NCI-H128 (cell line): Measurements from ENCODE around the gene TMEM255A.

Experiments used
- DNase-seq: peaks from one replicate; lab custom pipeline; 2025; ENCODE audit not compliant: unreplicated experiment; lab: John Stamatoyannopoulos, UW

The TMEM255A gene

DNA sequence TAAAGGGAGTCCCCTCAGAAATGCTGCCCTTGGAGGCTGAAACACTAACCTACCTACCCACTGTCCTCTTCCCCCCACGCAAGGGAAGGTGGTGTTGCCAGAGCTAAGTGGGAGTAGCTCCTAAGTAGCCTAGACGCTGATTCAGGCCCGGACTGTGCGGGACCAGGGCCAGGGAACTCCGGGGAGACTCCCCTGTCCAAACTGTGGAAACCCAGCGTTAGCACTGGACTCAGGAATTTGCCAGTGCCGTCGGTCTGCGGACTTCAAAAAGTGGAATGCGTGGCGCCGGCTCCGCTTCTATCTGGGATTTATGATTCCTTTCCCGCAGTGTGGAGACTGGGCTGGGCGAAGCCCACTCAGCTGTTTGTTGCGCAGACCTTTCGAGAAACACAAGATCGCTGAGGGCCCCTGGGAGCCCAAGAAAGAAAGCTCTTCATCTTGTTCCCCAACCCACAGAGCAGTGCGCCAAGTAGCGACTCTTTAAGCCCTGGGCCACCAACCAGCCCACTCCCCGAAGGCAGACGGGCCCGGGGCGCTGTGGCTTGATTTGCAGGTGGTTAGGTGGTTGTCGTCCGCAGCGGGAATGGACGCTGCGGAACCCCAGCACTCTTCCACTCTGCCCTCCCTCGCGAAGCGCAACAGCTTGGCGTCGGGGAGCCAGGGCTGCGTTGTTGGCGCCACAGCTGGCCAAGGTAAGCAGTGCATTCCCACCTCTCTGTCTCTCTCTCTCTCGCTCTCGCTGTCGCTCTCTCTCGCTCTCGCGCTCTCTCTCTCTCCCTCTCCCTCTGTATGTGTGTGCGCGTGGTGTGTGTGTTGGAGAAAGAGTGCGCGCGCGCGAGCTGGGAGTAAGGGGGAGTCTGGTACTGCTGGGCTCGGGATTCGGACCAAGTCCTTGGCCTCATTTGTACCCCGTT lies 2.0 kb downstream of the TMEM255A start:
- DNase-seq, result peak; percentile 34

- no peak for DNase-seq
These were observed 2.7 kb downstream of the TMEM255A start for GRCh38 chrX:120308558-120308957.

- no peak for DNase-seq
These were observed 4.6 kb downstream of the TMEM255A start for GRCh38 chrX:120306630-120307029.

DNA sequence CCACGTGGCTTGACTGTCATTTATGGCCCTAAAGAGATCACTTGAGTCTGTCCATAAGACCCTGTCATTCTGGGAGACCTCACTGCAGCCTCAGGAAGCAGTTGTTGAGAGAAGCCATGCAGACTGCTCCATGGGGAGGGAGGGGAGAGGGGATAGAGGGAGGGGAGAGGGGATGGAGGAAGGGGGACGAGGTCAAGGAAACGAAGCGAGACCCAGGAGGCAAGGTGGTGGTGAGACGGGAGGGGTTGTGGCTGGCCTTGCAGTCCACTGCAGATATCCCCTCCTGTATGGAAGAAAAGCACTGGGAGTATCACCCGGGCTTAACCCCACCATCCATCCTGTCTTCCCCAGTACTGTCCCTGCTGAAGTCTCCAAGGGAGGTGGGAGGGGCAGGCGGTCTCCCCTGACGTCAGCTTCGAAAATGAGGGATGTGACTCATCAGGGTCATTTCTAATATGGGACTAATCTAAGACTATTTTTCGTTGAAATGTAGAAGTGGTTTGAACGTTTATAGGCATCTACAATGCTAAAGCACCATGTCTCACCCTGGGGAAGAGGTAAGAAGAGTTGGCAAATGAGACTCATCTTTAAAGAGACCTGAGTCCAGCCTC lies 5.6 kb downstream of the TMEM255A start:
- DNase-seq, result no peak

DNA sequence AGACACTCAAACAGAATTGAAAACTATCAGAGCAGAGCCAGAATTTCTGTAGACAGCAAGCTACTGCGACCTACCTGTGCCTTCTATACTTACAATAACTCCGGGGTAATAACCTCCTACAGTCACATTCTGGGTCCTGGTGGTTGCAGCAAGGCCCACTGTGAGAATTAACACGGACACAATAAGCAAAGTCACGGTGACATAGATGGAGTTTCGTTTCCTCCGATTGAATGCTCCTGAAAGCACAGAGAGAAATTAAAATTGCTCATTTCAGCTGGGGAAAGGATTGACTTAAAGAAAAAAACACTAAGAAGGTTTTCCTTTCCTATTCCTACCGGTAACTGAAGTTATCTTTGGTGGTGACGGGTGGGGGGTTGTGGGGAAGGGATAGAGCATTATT lies 7.0 kb downstream of the TMEM255A start:
- DNase-seq, result no peak

- peak; percentile 0 for DNase-seq
These were observed 8.8 kb downstream of the TMEM255A start for GRCh38 chrX:120302434-120302833.

DNA sequence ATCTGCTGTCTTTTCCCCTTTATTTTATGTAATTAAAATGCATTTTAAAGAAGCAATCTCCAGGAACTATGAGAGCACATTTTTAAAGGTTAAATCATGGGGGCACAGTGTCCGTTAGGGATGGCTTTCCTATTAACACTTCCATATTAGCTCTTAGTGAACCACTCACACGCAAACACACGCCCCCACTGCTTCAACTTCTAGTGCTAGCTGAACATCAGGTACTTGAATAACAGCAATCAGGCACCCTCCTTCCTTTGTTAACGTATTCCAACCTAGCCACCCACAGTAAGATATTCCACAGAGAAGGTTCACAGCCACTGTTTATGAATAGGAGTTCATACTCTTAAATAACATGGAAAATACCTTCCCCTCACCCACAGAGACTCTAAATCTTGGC lies 9.3 kb downstream of the TMEM255A start:
- no peak for DNase-seq

DNA sequence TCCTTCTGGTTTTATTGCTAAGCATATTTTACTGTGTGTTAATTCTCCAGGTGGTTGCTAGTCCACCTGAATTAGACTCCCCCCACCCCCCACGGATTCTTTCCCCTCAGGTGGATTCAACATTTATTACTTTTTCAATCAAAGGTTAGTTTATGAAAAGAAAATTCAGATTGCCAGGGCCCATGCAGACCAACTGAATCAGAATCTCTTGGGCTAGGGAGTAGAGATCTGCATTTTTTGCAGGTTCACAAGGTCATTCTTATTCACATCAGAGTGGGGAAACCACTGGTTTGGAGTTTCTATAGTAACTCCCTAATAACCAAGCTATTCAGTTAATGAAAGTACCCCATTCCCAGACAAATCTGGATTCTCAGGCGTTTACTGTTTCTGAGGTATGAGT lies 9.8 kb downstream of the TMEM255A start:
- DNase-seq, result no peak

DNA sequence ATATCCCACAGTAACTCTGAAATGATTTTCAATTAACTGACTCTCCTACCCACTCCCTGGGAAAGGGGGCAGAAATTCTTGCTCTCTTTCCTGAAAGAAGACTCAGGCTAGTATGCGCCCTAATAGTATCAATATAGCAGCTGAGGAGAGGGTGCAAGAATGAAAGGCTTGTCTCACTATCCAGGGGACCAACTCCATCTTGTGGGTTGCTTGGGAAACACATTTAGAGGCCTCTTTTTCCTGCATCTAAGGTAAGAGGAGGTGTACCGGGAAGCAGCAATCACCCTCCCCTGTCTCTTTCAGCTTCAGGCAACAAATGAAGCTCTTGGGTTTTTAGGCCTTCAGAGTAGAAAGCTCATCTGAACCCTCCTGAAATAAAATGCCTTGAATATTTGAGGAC lies 11.3 kb downstream of the TMEM255A start:
- DNase-seq, result no peak

- DNase-seq, result no peak
These were observed 13.3 kb downstream of the TMEM255A start for GRCh38 chrX:120297923-120298322.

- DNase-seq, result no peak
These were observed 16.6 kb downstream of the TMEM255A start for GRCh38 chrX:120294651-120295050.

- no peak for DNase-seq
These were observed 18.2 kb downstream of the TMEM255A start for GRCh38 chrX:120293015-120293414.

- DNase-seq, result no peak
These were observed 20.1 kb downstream of the TMEM255A start for GRCh38 chrX:120291211-120291610.

DNA sequence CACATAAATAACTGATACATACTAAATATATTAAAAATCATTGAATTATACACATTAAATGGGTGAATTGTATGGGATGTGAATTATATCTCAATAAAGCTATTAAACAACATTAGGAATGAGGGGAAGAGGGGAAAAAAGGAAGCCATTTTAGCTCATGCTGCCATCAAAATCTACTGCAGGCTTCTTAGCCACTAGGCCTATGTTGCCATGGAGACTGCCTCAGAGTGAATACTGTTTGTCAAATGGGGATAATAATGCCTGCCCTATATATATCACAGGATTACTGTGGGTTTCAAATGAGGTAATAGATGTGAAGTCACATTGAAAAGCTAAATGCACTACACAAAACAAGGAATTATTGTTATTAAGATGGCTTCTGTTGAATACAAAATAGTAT lies 21.2 kb downstream of the TMEM255A start:
- no peak for DNase-seq

GRCh38 chrX:120287513-120288112 lies 23.6 kb downstream of the TMEM255A start:
- DNase-seq, result no peak

- DNase-seq, result no peak
These were observed 24.3 kb downstream of the TMEM255A start for GRCh38 chrX:120286733-120287512.

DNA sequence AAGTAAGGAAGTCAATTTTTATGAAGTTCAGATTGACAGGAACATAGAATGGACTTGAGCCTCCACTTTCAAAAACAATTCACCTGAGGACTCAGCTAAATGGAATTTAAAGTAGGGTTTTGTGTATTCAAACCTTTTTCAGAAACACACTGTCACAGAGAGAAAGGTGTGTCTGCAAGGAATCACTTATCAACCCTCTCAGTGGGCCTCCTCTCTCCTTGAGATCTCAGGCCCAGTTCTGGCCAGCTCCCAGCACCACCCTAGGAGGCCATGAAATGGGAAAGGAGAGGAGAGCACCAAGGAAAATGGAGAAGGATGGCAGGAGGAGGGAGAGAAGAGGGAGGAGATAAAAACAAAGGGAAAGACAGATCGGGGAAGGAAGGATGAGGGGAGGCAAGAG lies 28.6 kb downstream of the TMEM255A start:
- no peak for DNase-seq

- no peak for DNase-seq
These were observed 29.5 kb downstream of the TMEM255A start for GRCh38 chrX:120281761-120282160.

- DNase-seq, result no peak
These were observed 30.1 kb downstream of the TMEM255A start for GRCh38 chrX:120281021-120281624.

GRCh38 chrX:120274958-120275357 lies 36.3 kb downstream of the TMEM255A start:
- no peak for DNase-seq

- no peak for DNase-seq
These were observed 37.1 kb downstream of the TMEM255A start for GRCh38 chrX:120274145-120274544.
